ENCODE measurements around the gene MTF1.

- TF ChIP-seq EP300 (conservative IDR thresholded peaks at IDR 0.05; ENCODE audit: poor library complexity, severe bottlenecking) (no peak), POLR2AphosphoS5 (IDR thresholded peaks at IDR 0.05) (no peak), EZH2 (IDR thresholded peaks at IDR 0.05; ENCODE audit: borderline replicate concordance, insufficient read depth, low read length, poor library complexity, severe bottlenecking) (no peak), TAF1 (IDR thresholded peaks at IDR 0.05; ENCODE audit: low read depth) (no peak), SMC3 (conservative IDR thresholded peaks at IDR 0.05; ENCODE audit: poor library complexity) (no peak), MXI1 (conservative IDR thresholded peaks at IDR 0.05; ENCODE audit: poor library complexity, severe bottlenecking) (peak; percentile 30), RAD21 (conservative IDR thresholded peaks at IDR 0.05) (no peak)
- TF ChIP-seq, protein P1, sequence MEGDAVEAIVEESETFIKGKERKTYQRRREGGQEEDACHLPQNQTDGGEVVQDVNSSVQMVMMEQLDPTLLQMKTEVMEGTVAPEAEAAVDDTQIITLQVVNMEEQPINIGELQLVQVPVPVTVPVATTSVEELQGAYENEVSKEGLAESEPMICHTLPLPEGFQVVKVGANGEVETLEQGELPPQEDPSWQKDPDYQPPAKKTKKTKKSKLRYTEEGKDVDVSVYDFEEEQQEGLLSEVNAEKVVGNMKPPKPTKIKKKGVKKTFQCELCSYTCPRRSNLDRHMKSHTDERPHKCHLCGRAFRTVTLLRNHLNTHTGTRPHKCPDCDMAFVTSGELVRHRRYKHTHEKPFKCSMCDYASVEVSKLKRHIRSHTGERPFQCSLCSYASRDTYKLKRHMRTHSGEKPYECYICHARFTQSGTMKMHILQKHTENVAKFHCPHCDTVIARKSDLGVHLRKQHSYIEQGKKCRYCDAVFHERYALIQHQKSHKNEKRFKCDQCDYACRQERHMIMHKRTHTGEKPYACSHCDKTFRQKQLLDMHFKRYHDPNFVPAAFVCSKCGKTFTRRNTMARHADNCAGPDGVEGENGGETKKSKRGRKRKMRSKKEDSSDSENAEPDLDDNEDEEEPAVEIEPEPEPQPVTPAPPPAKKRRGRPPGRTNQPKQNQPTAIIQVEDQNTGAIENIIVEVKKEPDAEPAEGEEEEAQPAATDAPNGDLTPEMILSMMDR (IDR thresholded peaks at IDR 0.05; ENCODE audit: poor library complexity, severe bottlenecking), result peak; percentile 28
These were observed 64.7 kb downstream of the MTF1 start for GRCh38 chr1:37794372-37795339.

Measured in neural cell (in vitro differentiated cells).